HG03139 (cell line): Measurements from ENCODE around the gene TMEM131L.

Experiments used
- ATAC-seq: cut with Tn5 transposase; IDR thresholded peaks from one replicate; pipeline ENCODE4 v1.9.1; 2021; ENCODE audit not compliant: unreplicated experiment

TMEM131L gene

DNA sequence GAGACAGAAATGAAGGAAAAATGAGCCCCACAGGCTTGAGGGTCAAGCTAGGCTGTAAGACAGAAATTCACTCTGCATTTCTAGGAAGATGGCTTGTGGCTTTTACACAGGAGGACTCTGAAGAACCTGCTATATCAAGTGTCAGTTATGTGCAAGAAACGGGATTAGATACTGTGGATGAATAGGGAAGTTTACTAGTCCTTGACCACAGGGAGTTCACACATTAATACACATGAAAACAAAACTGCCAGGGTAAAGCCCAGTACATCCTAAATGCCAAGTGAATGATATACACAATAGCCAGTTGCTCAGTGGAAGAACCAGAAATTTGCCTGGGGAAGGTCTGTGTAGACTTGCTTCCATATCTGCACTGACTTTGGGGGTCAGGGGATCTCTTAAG, 53.5 kb downstream of the TMEM131L start:
- no peak for ATAC-seq

GRCh38 chr4:153520227-153520626, 54.1 kb downstream of the TMEM131L start:
- ATAC-seq, result no peak

GRCh38 chr4:153520801-153521329, 54.7 kb downstream of the TMEM131L start:
- peak; percentile 41 for ATAC-seq

GRCh38 chr4:153521478-153521877, 55.3 kb downstream of the TMEM131L start:
- ATAC-seq, result no peak

DNA sequence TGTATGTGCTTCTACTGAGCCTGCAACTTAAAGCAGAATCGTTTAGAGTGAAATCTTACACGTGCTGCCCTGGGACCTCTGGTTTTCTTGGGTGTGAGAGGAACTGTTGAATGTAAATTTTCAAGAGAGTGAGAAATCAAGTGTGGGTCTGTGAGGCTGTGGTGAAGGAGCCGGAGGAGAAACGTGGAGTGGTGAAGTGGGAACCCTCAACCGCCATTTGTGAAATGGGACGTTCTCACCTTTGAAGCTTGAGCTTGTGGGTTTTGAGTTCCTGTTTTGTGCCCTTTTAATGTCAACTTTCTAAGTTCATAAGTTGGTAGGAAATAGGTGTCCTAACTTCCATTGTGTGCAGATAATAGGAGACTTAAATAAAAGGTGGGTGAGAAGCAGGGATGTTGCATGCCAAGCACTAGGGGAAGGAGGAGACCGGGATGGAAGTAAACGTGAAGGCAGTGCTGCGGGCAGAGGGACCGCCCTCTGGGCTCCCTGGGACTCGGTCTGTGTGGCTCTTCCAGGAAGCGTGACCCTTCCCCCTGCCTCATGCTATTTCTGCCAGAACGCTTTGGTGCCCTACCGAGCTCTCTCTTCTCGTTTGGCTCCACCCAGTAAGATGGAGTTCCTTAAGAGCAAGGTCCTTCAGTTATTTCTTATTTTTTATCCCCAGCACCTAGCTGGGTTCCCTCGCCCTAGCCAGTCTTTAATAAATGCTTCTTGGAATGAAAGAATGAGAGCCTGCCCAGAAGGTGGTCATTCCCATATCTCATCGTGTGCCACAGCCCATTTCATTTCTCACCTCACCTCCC, 56.0 kb downstream of the TMEM131L start:
- ATAC-seq, result no peak

DNA sequence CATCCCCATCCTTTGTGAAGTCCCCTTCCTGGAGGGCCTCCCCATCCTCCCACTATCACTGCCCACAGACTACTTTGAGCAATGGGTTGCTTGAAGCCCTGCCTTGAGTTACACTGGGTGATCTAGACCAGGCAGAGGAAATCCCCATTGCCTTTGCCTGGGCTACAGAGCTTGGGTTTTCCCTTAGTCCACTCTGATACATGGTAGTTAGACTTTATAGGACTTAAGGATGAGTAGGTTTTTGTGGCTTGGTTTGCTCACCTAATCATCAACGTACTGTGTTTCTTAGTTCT, 56.6 kb downstream of the TMEM131L start:
- ATAC-seq, result no peak

GRCh38 chr4:153523164-153523796, 57.1 kb downstream of the TMEM131L start:
- ATAC-seq, result no peak

DNA sequence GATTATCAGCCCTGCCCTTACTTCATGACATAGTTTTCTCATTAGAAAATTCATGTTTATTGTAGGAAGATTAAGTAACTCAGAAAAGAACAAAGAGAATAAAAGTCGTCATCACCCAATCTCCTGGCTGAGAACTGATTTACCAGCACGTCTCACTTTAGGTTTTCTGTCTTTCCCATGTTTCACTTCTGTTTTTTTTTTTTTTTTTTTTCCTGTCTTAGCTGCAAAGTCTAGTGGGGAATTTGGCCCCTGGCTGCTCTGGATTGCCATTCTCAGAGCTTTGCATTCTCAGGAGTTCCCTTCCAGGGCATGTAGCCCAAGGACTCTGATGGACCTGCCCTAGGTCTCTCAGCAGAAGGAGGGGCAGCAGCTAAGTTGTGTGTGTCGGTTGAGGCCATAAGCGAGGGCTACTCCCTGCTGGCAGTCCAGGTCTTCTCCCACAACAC, 57.8 kb downstream of the TMEM131L start:
- ATAC-seq, result no peak

- no peak for ATAC-seq
Measured at GRCh38 chr4:153524682-153525081, 58.5 kb downstream of the TMEM131L start.

- no peak for ATAC-seq
Measured at GRCh38 chr4:153527690-153528089, 61.5 kb downstream of the TMEM131L start.

GRCh38 chr4:153528705-153529485, 62.7 kb downstream of the TMEM131L start:
- no peak for ATAC-seq

DNA sequence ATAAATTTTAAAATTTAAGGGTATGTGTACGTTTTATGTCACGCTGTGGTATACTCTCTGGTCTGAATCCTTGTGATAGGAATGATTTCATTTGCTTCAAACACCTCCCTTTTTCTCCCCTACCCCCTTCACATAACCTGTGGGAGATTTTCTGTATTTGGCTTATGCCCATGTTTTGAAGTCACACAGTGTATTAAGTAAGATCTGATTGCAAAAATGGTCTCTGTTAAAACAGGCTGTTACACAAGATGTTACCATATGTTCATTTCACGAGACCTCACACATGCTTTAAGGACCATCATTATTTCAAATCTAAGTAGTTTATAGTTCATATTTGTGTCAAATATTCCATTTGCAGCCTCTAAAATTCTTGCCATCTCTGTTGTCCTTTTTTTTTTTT, 63.5 kb downstream of the TMEM131L start:
- no peak for ATAC-seq

GRCh38 chr4:153530284-153530999, 64.3 kb downstream of the TMEM131L start:
- no peak for ATAC-seq

GRCh38 chr4:153531000-153531358, 64.8 kb downstream of the TMEM131L start:
- ATAC-seq, result no peak

- ATAC-seq, result no peak
Measured at GRCh38 chr4:153531976-153532626, 65.9 kb downstream of the TMEM131L start.

- ATAC-seq, result no peak
Measured at GRCh38 chr4:153532636-153533035, 66.5 kb downstream of the TMEM131L start.

DNA sequence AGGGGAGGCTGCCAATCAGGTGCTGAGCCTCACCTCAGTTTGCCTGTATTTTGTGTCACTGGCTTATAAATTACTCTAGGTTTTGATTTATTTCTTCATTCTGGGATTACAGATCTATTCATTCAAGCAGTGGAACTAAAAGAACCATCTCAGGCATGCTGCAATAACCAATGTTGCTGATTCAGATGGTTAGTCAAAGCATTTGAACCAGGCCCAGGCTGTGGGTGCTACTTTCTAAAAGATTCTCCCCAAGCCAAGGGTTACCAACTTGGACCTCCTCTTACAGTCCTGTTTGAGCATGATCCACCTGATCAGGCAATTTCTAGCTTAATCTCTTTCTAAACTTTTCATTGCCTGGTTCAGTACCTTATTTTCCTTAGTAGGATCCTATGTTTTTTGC, 67.2 kb downstream of the TMEM131L start:
- ATAC-seq, result no peak

- no peak for ATAC-seq
Measured at GRCh38 chr4:153534792-153535629, 68.9 kb downstream of the TMEM131L start.

DNA sequence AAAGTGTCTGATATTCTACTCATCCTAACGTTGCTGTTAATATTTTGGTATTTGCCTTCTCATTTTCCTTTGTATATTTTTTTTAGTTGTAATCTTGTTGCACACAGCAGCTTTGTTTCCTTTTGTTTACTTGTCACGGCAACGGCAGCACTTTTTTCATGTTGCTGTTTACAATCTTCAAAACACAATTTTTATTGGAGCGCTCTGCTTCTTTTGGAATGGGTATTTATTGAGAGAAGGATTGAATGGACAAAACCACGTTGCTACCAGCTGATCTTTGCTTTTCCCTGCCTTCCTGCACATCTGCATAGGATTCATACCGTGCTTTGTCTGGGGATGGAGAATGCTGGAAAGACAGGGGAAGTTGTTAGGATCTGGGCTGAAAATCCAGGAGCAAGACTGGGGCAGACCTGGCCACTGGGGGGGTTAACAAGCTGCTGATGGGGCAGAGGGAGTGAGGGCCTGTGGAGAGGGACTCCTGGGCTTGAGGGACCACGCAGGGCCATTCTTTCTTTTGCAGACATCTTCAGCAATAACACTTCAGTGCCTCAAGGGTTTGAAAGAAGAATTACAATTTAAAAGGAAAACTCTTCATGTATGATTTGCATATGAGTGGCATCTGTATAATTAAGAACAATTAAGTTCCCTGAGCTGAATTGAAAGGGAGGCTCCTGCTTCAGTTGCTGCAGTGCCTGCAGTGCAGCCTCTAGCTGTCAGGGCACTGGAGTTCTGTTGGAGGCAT, 69.8 kb downstream of the TMEM131L start:
- ATAC-seq, result no peak
